OCI-M2 (cell line): ENCODE data around the gene PCDH7.

Experiments used
- DNase-seq: peaks from one replicate; lab custom pipeline; 2025; ENCODE audit not compliant: unreplicated experiment; lab: John Stamatoyannopoulos, UW

The PCDH7 gene

DNA sequence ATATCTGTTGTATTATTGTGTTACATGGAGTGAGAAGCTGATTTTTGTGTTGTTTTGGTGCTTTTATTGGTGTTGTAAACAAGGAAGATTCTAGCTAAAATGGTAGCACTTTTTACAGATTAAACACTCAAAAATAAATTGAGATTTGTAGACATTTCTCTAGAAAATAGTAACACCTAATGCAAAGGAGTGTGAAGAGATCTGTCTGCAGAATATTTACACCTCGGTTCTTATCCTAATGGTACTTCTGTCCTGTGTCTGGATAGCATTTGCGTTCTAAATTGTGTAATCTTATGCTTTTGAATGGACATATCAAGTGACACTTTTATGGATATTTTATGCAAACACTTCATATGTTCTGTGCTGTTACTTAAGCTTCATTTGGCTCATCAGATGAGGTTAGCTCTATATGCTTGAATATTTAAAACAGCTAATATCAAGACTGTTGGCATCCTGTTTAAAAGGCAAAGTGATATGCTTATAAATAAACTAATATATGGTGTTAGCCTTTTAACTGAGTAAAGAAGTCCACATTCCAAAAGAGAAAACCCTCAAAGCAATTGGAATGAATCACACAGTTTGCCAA lies 6.0 kb downstream of the PCDH7 start:
- DNase-seq = no peak

DNA sequence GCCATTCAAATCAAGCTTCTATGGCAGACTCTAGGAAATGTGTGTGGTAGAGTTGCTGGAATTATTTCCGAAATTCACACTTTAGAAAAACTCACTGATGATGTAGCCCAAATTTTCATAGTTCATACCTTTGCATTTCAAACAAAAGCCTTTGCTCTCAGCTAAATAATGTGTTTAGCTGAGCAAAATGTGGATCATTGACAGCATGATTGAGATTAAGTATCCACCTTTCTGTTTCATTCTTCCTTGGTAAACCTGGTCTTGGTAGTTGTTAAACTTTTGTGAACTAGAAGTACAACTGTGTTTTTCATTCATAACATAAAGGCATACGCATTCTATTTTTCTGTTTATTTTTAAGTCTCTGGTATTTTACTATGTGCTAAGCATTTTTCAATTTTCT lies 7.2 kb downstream of the PCDH7 start:
- no peak for DNase-seq

DNA sequence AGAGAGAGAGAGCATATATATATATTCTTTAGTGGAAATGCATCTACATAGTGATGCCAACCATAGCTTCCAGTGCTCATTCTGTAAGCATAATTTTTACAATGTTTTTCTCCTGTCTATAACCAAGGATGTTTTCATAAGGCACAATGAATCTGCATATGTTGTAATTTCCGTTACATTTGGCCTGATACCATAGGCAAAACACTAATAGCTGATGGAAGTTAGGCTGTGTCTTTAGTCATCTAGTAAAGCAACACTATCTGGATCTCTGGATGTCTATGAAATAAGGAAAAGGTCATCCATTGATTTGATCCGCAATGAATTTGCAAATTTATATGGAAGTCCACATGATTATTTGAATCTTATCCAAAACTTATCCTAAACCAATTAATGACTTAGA lies 8.1 kb downstream of the PCDH7 start:
- DNase-seq = no peak

DNA sequence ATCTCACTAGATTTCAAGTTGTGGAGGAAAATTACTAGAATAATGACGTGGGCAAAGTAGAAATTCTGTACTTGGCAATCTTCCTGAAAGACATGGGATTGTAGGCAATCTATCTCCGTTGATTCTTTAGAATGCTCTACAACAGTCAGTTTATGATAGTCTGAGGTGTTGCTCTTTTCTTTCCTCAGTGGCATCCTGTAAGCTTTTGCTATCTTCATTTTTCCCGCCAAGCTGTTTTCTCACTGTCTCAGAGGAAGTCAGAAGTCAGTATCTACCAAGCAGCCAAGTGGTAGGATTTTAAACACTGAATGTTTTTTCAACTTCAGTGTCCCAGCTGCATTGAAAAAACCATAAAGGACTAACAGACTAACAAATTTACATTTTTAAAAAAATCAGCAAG lies 23.7 kb downstream of the PCDH7 start:
- no peak for DNase-seq

DNA sequence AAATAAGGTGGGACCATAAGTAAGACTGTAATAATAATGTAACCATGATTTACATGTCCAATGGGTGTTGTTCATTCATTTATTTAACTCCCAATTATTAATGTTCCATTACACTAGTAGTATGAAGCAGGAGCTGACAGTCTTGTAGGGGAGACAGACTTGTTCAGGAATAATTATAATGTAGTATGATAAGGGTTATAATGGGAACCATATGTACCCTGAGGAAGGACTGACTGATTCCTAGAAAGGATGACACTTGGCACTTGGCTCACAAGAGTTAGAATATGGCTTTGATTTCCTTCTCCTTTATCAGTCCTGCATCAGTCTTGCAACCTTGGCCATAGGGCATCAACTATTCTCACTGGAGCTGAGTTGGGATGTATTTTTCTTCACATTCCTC lies 24.2 kb downstream of the PCDH7 start:
- DNase-seq = no peak

DNA sequence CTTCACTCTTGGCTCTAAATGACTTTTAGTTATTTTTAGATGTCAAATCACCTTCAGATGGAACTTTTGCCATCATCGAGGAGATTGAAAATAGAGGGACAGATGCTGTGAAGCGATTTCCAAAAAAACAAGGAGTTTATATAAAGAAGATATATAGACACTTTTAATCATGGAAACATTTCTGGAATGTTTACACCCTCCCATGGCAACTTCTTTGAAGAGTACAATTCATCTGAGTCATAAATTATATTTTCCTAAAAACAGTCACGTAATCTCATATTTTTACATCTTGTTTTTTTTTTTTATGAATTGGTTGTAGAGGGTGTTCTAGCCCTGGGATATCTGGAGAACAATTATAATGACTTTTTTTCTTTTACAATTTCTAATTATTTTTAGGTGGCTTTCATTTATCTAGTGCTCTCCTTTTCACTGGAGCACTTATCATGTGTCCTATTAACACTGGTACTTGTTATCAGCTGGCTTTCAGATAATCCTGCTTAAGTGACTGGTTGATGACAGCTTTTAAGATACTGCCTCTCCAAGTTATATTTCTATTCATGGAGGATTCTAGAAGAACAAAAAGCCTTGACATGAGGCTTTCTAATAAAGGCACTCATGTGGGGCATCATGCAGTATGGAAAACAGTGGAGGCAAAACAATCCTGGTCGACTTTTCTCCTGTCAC lies 24.9 kb downstream of the PCDH7 start:
- no peak for DNase-seq

DNA sequence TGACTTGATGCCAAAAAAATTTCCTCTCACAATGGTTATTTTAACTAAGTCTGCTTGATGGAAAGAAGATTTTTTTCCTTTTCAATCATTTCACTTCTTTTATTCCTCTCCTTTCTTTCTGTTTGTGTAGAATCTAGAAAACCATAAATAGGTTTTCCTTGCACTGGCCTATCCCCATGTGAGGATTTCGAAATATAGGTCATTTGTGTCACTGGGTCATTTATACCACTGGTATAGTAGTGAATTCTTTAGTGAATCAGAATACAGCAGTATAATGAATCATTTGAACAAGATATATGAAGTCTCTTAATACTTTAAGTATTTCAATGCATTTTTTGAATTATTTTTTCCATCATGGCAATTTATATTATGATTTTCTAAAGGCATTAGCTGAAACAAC lies 26.6 kb downstream of the PCDH7 start:
- DNase-seq = no peak

DNA sequence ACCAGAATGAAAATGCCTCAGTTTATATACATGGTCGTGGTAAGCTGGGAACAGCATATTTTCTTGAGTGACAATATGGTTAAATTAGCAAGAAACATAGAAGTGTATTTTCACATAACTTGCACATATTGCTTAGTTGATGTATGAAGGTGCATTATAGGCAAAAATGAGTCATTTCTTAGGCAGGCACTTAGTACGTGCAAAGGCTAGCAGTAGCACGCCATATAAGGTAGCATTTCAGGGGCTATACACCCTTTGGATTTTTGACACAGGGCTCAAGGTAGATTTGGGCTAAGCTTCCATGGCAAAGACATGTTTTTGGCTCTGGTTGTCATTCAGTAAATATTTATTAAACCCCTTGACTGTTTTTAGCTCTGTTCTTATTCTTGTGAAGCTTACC lies 33.1 kb downstream of the PCDH7 start:
- DNase-seq = no peak

DNA sequence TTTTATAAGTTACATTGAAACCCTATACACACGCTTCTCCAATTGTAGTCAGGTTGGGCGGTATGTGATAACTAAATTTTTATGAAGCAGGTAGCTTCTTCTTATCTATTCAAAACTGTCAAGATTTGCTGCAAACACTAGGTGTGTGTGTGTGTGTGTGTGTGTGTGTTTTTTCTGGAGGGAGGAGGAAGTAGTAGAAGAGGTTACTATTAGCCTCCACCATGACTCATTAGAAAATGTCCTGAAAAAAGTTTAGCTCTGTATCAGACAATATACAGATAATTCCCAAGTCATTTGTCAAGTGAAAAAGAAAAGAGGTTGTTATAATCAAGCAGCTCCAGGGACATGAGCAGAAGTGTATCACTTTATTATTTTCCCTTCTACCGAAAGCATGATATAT lies 33.9 kb downstream of the PCDH7 start:
- no peak for DNase-seq

DNA sequence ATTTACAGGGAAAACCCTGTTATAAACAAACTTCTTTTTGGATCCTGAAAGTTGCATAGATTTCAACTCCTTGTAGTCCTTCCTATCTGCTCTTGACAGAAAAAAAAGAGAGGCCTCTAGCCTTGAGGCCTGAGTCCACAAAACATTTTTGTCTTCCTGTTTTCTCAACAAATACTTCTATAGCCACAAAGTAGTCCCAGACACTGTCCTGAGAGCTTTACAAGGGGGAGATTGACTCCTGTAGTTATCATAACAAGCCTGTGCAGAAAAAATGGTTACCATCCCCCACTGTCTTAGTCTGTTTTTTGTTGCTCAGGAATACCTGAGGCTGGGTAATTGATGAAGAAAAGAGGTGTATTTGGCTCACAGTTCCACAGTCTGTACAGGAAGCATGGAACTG lies 35.2 kb downstream of the PCDH7 start:
- DNase-seq = no peak

DNA sequence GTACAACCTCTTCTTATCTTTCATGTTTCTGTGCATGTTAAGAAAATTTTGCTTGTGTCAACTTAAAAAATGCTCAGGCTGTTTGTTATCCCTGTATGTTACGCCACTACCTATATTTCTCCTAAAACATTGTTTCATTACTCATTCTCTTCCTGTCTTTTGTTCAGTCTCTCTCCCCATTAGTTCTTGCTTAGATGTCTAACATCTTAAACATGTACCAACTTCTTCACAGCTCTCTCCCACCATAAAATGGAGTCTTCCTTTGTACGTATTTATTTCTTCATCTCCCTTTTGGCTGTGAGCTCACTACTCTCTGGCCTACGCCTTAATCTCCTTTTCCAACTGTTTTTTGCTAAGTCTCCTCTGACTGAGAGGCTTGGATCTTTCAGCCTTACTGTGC lies 36.4 kb downstream of the PCDH7 start:
- DNase-seq = no peak

DNA sequence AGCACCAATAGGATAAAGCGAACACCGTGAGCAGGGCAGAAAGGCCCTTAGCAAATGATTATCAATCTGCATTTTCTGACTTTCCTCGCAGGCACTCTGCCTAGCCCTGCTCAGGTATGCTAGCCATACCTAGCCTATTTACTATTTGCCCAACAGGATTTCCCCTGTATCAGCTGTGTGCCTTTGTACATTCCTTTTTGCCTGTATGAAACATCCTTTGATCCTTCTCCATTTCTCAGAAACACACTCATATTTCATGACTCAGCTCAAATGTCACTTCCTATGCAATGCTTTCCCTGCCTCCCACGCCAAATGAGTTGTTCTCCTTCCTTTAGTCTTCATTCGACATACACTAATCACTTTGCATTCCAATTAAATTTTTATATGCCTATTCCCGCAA lies 37.2 kb downstream of the PCDH7 start:
- no peak for DNase-seq

DNA sequence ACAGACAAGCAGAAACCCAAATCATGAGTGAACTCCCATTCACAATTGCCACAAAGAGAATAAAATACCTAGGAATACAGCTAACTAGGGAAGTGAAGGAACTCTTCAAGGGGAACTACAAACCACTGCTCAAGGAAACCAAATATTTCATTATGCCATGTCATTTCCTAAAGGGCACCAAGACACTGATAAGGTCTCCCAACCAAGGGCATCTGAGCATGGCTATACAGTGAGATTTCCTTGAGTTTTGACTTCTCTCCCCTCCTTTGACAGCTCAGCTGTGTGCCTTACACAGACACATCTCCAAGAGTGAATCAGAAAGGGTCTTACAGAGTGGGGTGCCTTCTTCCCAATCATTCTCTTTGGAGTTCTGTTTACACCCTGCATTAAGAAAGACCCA lies 40.4 kb downstream of the PCDH7 start:
- no peak for DNase-seq

DNA sequence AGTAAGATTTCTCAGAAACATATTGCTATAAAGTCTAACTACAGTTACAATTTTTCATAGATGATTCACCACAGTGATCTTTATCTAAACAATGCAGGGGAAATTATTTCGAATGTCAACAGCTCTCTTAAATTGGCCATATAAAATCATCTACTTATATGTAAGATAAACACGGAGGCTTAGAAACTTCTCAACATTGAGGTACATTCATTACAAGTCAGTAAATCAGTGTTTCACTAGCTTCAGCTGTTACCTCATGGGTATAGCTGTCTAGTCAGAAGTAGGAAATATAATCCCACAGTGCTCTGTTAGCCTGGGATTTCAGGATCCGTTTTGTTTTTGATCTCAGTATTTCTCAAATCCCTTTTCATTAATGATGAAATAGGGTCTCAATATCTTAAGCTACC lies 43.2 kb downstream of the PCDH7 start:
- no peak for DNase-seq

DNA sequence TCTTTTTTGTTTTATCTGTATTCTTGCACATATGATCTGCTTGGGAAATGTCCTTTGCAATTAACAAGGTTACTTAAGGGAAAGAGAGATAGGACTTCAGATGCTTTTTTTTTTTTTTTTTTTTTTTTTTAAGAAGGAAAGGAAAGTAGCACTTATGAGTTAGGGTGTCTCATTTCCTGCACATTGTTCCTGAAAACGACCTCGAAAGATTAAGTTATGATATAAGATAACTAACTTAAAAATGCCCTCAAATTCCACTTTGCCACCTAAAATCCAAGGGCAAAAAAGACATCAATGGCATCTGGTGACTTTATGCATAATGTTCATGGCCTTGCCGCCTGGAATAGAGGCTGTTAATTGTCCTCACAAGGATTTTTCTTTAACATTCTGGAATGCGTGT lies 44.9 kb downstream of the PCDH7 start:
- DNase-seq = no peak

DNA sequence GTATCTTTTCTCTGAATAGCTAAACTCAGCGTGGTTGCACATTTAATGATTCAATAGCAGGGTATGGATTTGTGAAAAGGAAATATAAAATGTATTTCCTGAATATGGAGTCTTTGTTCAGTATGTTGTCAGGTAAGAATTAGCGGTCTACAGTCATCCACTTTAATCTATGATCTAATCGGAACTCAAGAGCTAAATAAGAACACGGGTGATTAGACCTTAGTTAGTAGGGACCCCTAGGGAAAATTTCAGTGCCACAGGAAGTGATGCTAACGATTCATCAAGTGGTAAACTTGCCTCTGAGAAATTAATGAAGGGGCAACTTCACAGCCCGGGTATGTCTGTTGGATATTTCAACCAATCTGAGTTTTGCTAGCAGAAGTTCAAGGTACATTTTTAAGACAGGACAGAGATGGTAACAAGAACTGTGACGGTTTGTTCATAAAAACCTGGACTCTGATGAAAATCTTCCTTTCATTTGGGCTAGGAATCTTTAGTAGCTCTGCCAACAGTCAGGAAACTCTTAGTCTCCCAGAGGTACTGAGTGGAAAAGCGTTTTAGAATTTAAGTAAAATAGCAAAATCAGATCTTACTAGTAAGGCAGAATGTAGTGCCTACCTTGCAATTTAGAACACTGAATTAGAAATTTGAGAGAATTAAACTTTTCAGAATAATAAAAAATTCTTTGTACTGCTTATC lies 47.1 kb downstream of the PCDH7 start:
- DNase-seq = no peak

DNA sequence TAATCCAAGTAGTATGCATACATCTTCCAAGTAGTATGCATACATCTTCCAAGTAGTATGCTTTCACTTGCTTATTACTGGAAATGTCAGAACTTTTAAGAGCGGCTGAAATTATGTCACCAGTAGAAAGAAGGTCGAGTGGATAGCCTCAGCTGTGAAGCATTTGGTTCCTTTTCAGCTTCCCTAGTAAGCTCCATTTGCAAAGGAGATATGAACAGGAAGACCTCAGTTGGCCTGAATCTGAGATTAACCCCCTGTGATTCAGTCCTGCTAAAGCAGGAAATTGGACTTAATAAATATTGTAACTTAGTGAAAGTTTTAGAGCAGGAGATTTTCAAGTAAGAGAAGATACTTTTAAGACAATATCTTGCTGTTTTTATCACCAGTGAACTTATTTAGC lies 48.1 kb downstream of the PCDH7 start:
- DNase-seq = no peak

DNA sequence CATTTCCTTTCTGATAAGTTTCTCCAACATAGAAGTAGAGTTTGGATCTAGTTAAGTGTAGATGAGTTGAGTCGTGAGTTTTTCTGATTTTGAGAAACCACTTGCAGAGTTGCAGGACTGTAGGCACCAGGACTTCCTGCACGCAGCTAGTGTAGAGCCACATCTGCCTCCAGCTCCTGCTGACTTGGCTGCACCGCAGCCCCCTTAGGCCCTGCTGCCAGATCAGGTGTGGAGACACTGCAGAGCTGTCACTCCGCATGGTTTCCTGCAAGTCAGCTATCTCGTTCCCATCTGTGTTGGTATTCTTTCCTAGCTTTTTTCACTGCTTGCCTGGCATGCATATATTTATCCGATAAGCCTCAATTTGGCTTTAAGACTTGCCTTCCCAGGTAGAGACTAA lies 48.9 kb downstream of the PCDH7 start:
- DNase-seq = no peak

DNA sequence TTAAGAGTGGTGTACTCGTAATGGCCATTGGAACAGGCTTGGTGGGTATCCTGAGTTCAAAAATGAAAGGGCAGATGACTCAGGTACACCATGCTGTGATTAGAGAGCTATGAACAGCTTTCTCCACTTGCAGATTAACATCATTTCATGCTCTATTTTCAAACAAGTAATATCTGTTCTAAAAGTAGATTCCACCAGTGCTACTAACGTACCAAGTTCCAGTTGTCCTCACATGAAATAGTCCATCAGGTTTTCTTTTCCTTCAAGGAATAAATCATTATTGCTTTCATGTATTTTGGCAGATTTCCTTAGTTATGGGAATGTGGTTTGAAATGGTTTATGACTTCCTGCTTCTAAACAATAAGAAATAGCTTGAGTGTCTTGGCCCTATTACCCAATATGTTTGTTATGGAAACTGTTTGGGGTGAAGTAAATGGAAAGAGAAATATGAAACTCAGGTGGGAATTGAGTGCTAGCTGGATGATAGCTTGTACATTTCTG lies 49.9 kb downstream of the PCDH7 start:
- no peak for DNase-seq

DNA sequence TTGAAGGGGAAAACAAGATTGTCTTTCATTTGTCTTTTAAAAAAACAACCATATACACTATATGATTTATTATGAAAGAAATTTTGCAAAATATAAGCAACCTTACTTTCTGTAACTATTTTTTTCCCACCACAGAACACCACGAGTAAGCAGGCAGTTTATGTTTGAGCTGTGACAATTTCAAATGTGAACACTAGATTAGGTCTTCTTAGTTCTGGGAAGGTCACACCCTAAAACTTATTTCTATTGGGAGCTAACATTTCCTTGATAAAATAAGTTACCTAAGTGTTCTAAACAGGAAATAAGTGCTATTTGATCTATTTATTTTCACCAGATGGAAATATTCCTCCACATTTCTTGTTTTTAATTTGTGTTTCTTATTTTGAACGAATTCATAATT lies 50.6 kb downstream of the PCDH7 start:
- no peak for DNase-seq

DNA sequence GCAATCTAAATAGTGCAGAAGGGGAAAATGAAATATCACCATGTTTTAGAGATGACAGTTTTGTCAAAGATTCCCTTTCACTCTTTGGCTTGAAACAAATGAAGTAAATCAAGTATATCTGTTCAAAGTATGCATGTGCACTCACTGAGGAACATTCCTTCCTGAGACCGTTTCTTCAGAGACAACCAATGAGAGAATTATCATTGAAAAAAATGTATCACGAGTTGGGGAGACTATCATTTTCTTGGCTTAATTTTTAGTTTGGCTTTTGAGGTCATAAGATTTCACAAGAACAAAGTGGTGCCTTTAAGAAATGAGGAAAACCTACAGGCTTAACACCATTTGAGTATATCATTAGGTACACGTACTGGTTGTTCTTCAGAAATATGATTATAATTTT lies 56.3 kb downstream of the PCDH7 start:
- DNase-seq = no peak

DNA sequence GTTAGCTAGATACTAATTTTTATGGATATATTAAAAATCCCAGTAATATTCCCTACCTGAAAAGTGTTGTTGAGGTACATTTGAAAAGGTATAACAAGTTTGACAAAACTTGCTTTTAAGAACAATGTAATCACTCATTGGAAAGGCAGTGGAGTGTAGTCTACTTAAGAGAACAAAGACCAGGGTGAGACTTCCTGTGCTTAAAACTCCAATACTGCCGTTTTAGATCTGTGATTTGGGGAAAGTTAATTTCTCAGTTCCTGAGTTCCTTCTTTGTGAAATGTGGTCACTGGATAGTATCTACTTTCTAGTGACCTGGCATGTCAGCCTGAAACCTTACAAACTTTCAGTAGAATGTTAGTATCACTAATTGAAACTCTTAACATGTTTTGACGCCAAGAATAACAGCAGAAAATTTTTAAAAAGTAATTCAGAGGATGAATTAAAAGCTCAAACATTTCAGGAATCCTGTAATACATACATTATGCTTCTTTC lies 56.8 kb downstream of the PCDH7 start:
- no peak for DNase-seq
